ENCODE measurements around the gene ZNF98. TPM values are rescaled to one million over a fixed set of nuclear protein-coding genes. Genes with fewer than 3 reads are reported as not detected.

The ZNF98 gene
- total RNA-seq, 1 experiment from 2014 or later, result not detected

DNA sequence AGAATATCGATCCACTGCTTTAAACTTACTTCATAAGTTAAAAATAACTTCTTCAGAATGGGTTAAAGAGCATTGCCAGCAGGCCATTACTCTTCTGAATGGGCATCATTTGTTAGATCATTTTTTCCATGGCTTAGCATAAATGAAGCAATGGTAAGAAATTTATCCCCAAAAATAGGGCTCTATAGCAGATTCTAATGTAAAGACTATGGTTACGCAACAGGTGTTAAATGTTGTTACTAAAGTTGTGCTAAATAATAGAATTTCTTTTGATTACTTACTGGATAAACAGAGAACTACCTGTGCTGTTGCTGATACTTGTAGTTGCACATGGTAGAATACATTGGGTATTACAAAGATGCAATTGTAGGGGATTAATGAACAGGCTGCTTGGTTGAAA, 15.9 kb upstream of the ZNF98 start:
- DNase-seq (ENCODE audit: low read depth, low spot score), result no peak
- Histone ChIP-seq H3K27ac (ENCODE audit: low read length) (no peak overlapping the region), H3K36me3 (ENCODE audit: control insufficient read depth, insufficient read depth, low read length) (no peaks in the 10 kb centered on the region), H3K9me3 (ENCODE audit: control insufficient read depth, insufficient read depth, low read depth, low read length) (no peaks in the 10 kb centered on the region), H3K4me3 (ENCODE audit: low read depth in 2 of 2, low read length in 2 of 2) (no peak overlapping the region), H3K27me3 (ENCODE audit: control insufficient read depth, insufficient read depth, low read length) (no peaks in the 10 kb centered on the region), H3K4me1 (ENCODE audit: control insufficient read depth, insufficient read depth, low read length) (no peaks in the 10 kb centered on the region)
- CTCF ChIA-PET, result interaction anchor here (0.7 kb wide), 1 partner anchor 17 kb away, joined by 5 read pairs; no protein-coding TSS in a partner anchor
- ATAC-seq, result no peak
- no TSS peak for BruUV-seq (replicated peaks)
- in situ Hi-C loops (cut with HindIII; ENCODE audit: low pct_unique_long_range_greater_than_20kb, low sequenced_read_pairs), result no loop called here
- POLR2A ChIA-PET, result no interaction called here
- TF ChIP-seq SIN3A (IDR thresholded peaks at IDR 0.05; ENCODE audit: borderline replicate concordance, insufficient read depth, low read depth, low read length), result no peak
- TF ChIP-seq TCF7L2 (IDR thresholded peaks at IDR 0.05; ENCODE audit: low read depth, low read length), result no peak
- TF ChIP-seq, protein P1, sequence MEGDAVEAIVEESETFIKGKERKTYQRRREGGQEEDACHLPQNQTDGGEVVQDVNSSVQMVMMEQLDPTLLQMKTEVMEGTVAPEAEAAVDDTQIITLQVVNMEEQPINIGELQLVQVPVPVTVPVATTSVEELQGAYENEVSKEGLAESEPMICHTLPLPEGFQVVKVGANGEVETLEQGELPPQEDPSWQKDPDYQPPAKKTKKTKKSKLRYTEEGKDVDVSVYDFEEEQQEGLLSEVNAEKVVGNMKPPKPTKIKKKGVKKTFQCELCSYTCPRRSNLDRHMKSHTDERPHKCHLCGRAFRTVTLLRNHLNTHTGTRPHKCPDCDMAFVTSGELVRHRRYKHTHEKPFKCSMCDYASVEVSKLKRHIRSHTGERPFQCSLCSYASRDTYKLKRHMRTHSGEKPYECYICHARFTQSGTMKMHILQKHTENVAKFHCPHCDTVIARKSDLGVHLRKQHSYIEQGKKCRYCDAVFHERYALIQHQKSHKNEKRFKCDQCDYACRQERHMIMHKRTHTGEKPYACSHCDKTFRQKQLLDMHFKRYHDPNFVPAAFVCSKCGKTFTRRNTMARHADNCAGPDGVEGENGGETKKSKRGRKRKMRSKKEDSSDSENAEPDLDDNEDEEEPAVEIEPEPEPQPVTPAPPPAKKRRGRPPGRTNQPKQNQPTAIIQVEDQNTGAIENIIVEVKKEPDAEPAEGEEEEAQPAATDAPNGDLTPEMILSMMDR (IDR thresholded peaks at IDR 0.05), result no peak
- TF ChIP-seq REST (IDR thresholded peaks at IDR 0.05; ENCODE audit: insufficient read depth in 1 of 2, low read depth in 2 of 2, low read length in 1 of 2), result no peak
- intact Hi-C loops (cut with micrococcal nuclease; ENCODE audit: unreplicated experiment), result no loop called here

GRCh38 chr19:22427960-22428913, 6.1 kb upstream of the ZNF98 start:
- ChIA-PET POLR2A (no interaction called here), CTCF (no interaction called here)
- DNase-seq (ENCODE audit: low read depth, low spot score), result no peak
- intact Hi-C loops (cut with micrococcal nuclease; ENCODE audit: unreplicated experiment), result no loop called here
- Histone ChIP-seq H3K4me3 (ENCODE audit: low read depth in 2 of 2, low read length in 2 of 2) (no peak overlapping the region), H3K4me1 (ENCODE audit: control insufficient read depth, insufficient read depth, low read length) (no peaks in the 10 kb centered on the region), H3K27ac (ENCODE audit: low read length) (no peak overlapping the region), H3K27me3 (ENCODE audit: control insufficient read depth, insufficient read depth, low read length) (no peaks in the 10 kb centered on the region), H3K9me3 (ENCODE audit: control insufficient read depth, insufficient read depth, low read depth, low read length) (no peaks in the 10 kb centered on the region), H3K36me3 (ENCODE audit: control insufficient read depth, insufficient read depth, low read length) (no peaks in the 10 kb centered on the region)
- TF ChIP-seq REST (IDR thresholded peaks at IDR 0.05; ENCODE audit: insufficient read depth in 1 of 2, low read depth in 2 of 2, low read length in 1 of 2), result no peak
- no peak for TF ChIP-seq POLR2AphosphoS5 (IDR thresholded peaks at IDR 0.05; ENCODE audit: low read depth, low read length)
- TF ChIP-seq TCF7L2 (IDR thresholded peaks at IDR 0.05; ENCODE audit: low read depth, low read length), result no peak
- TF ChIP-seq, protein P1 (IDR thresholded peaks at IDR 0.05), result no peak
- no peak for TF ChIP-seq SIN3A (IDR thresholded peaks at IDR 0.05; ENCODE audit: borderline replicate concordance, insufficient read depth, low read depth, low read length)
- ATAC-seq, result no peak
- in situ Hi-C loops (cut with HindIII; ENCODE audit: low pct_unique_long_range_greater_than_20kb, low sequenced_read_pairs), result no loop called here
- no TSS peak for BruUV-seq (replicated peaks)

Measured in Panc1 (cell line).